GM23338 (cell line): ENCODE measurements around the gene KDM4B. TPM values are rescaled to one million over a fixed set of nuclear protein-coding genes. Genes with fewer than 3 reads are reported as not detected.

ENCODE experiments used
- ATAC-seq: fragments of 200-7000 bp; cut with Tn5 transposase; 3 replicates; pipeline ENCODE4 v1.9.1; 2020
- DNase-seq: peaks from one replicate; pipeline ENCODE4 v3.0.0-alpha.2; 2015; ENCODE audit warnings: low spot score
- H2AFZ ChIP-seq: fragments of 200-600 bp; sonication (generic); 2 replicates; pipeline ENCODE4 v1.8.0; 2016; ENCODE audit warnings: antibody characterized with exemption, mild to moderate bottlenecking, moderate library complexity
- H3F3A ChIP-seq: fragments of 200-600 bp; sonication (generic); replicated peaks from 2 replicates; pipeline ENCODE4 v1.8.0; 2017; ENCODE audit warnings: antibody characterized with exemption, mixed run types, low read depth
- H3K27ac ChIP-seq: fragments of 200-600 bp; sonication (generic); 2 replicates; pipeline ENCODE4 v1.6.1; 2016; ENCODE audit warnings: low read depth
- H3K27me3 ChIP-seq: fragments of 200-600 bp; sonication (generic); 2 replicates; pipeline ENCODE4 v1.8.0; 2016; ENCODE audit warnings: mild to moderate bottlenecking, mixed run types, moderate library complexity; ENCODE audit not compliant: insufficient read depth
- H3K36me3 ChIP-seq: fragments of 200-600 bp; sonication (generic); 2 replicates; pipeline ENCODE4 v1.8.0; 2016; ENCODE audit warnings: mild to moderate bottlenecking; ENCODE audit not compliant: insufficient read depth
- H3K4me1 ChIP-seq: fragments of 200-600 bp; sonication (generic); 2 replicates; pipeline ENCODE4 v1.8.0; 2016; ENCODE audit warnings: mild to moderate bottlenecking, moderate library complexity; ENCODE audit not compliant: insufficient read depth
- H3K4me2 ChIP-seq: fragments of 200-600 bp; sonication (generic); 2 replicates; pipeline ENCODE4 v1.7.1; 2017; ENCODE audit warnings: mixed run types
- H3K4me3 ChIP-seq: fragments of 200-600 bp; sonication (generic); 2 replicates; pipeline ENCODE4 v1.6.1; 2016; ENCODE audit warnings: mixed run types
- H3K79me2 ChIP-seq: fragments of 200-600 bp; sonication (generic); replicated peaks from 2 replicates; pipeline ENCODE4 v1.8.0; 2017; ENCODE audit warnings: mild to moderate bottlenecking; ENCODE audit not compliant: insufficient read depth
- H3K9me2 ChIP-seq: fragments of 200-600 bp; sonication (generic); 2 replicates; pipeline ENCODE4 v1.8.0; 2017; ENCODE audit not compliant: insufficient read depth
- H4K20me1 ChIP-seq: fragments of 200-600 bp; sonication (generic); replicated peaks from 2 replicates; pipeline ENCODE4 v1.8.0; 2017; ENCODE audit warnings: mild to moderate bottlenecking; ENCODE audit not compliant: insufficient read depth
- H3K27ac Mint-ChIP-seq: 2 replicates; pipeline ENCODE4 v1.8.0; 2020; ENCODE audit warnings: inconsistent platforms, mild to moderate bottlenecking, moderate library complexity, mixed read lengths
- H3K27me3 Mint-ChIP-seq: 3 replicates; pipeline ENCODE4 v1.8.0; 2022; ENCODE audit warnings: low read depth, mild to moderate bottlenecking, moderate library complexity, mixed read lengths, inconsistent platforms; ENCODE audit not compliant: insufficient read depth, poor library complexity
- H3K36me3 Mint-ChIP-seq: 3 replicates; pipeline ENCODE4 v1.8.0; 2021; ENCODE audit warnings: low read depth, mild to moderate bottlenecking, inconsistent platforms, moderate library complexity, mixed read lengths
- H3K4me1 Mint-ChIP-seq: 3 replicates; pipeline ENCODE4 v1.8.0; 2020; ENCODE audit warnings: mild to moderate bottlenecking, inconsistent platforms, mixed read lengths
- H3K4me3 Mint-ChIP-seq: 3 replicates; pipeline ENCODE4 v1.8.0; 2021; ENCODE audit warnings: moderate library complexity, mild to moderate bottlenecking, inconsistent platforms, mixed read lengths
- H3K9me3 Mint-ChIP-seq: 3 replicates; pipeline ENCODE4 v1.8.0; 2020; ENCODE audit warnings: moderate library complexity, mild to moderate bottlenecking, inconsistent platforms, mixed read lengths
- CREB1 ChIP-seq: fragments of 250-450 bp; sonication (Bioruptor Pico); IDR thresholded peaks from 2 replicates; pipeline ENCODE4 v1.5.0; 2020; ENCODE audit warnings: low read depth, mild to moderate bottlenecking, moderate library complexity
- EZH2 ChIP-seq: fragments of 200-600 bp; sonication (generic); IDR thresholded peaks from one replicate; pipeline ENCODE4 v1.8.0; 2017; ENCODE audit warnings: antibody characterized with exemption, mild to moderate bottlenecking, low read depth; ENCODE audit not compliant: unreplicated experiment
- EZH2phosphoT487 ChIP-seq: fragments of 200-600 bp; sonication (generic); IDR thresholded peaks from one replicate; pipeline ENCODE4 v1.8.1; 2018; ENCODE audit warnings: antibody characterized with exemption; ENCODE audit not compliant: unreplicated experiment
- JUNB ChIP-seq: IDR thresholded peaks from one replicate; pipeline ENCODE4 v1.6.1; 2016; ENCODE audit warnings: antibody characterized with exemption; ENCODE audit not compliant: unreplicated experiment
- NANOG ChIP-seq: IDR thresholded peaks from 2 replicates; pipeline ENCODE4 v1.6.1; 2016; ENCODE audit warnings: antibody characterized with exemption, borderline replicate concordance
- POLR2AphosphoS5 ChIP-seq: IDR thresholded peaks from 2 replicates; pipeline ENCODE4 v1.6.1; 2016; ENCODE audit warnings: antibody characterized with exemption, low read depth
- STAT1 ChIP-seq: IDR thresholded peaks from one replicate; pipeline ENCODE4 v1.6.1; 2016; ENCODE audit warnings: antibody characterized with exemption; ENCODE audit not compliant: unreplicated experiment
- ZNF114 ChIP-seq: fragments of 250-450 bp; sonication (Bioruptor Pico); IDR thresholded peaks from 2 replicates; pipeline ENCODE4 v1.5.0; 2020; ENCODE audit warnings: mild to moderate bottlenecking, moderate library complexity
- ZNF331 ChIP-seq: fragments of 250-450 bp; sonication (Bioruptor Pico); IDR thresholded peaks from 2 replicates; pipeline ENCODE4 v1.5.0; 2020; ENCODE audit warnings: low read depth, mild to moderate bottlenecking, moderate library complexity
- polyA plus RNA-seq: library from polyadenylated mRNA; unstranded; fragments of >200 nt; fragmentation: Nextera tagmentation; extraction: Ambion mirVana; gene quantifications from 2 replicates; pipeline ENCODE4 v1.2.1, GENCODE V29; 2016
- total RNA-seq: library from RNA; depleted of rRNA; stranded (reverse); fragments of >200 nt; shearing (Covaris generic); gene quantifications from 2 replicates; pipeline ENCODE4 v1.2.3, GENCODE V29; 2014
- TF ChIP-seq, protein P1 (sequence below): IDR thresholded peaks from one replicate; pipeline ENCODE4 v1.6.1; 2018; ENCODE audit warnings: antibody characterized with exemption; ENCODE audit not compliant: unreplicated experiment
- TF ChIP-seq, protein P2 (sequence below): fragments of 250-450 bp; sonication (Bioruptor Pico); IDR thresholded peaks from 2 replicates; pipeline ENCODE4 v1.5.0; 2020; ENCODE audit warnings: mild to moderate bottlenecking, moderate library complexity
- TF ChIP-seq, protein P3 (sequence below), 2 experiments: fragments of 200-600 bp in 1 of 2; sonication (generic) in 1 of 2; conservative IDR thresholded peaks; 2 replicates each; pipeline versions ENCODE4 v1.5.1 to v1.6.1; 2016 to 2017; ENCODE audit warnings: antibody characterized with exemption in 2 of 2, low read depth in 2 of 2, mild to moderate bottlenecking in 2 of 2, moderate library complexity in 1 of 2
- TF ChIP-seq, protein P4 (sequence below): IDR thresholded peaks from 2 replicates; pipeline ENCODE4 v1.6.1; 2016; ENCODE audit warnings: antibody characterized with exemption

The KDM4B gene
- total and polyA plus RNA-seq, 2 experiments from 2014 or later, result 9.1 to 27.6 TPM

- Mint-ChIP-seq H3K27me3 (peaks cover 9% of the 10 kb centered on the region), H3K9me3 (no peaks in the 10 kb centered on the region), H3K4me3 (no peak overlapping the region), H3K4me1 (no peaks in the 10 kb centered on the region; the same call in 1 of the 3 replicates), H3K36me3 (0 out of 3 replicates have a peak, but pooled peaks cover 2% of the 10 kb centered on the region), H3K27ac (no peak overlapping the region)
- Histone ChIP-seq H3K36me3 (no peaks in the 10 kb centered on the region), H3K79me2 (peaks cover 17% of the 10 kb centered on the region; the same call in 1 of the 2 replicates), H3K9me2 (no peaks in the 10 kb centered on the region), H3K4me2 (no peak overlapping the region), H2AFZ (no peak overlapping the region), H3K4me3 (no peak overlapping the region), H3F3A (no peaks in the 10 kb centered on the region), H3K27ac (no peak overlapping the region), H3K27me3 (no peaks in the 10 kb centered on the region), H3K4me1 (no peaks in the 10 kb centered on the region), H4K20me1 (no peaks in the 10 kb centered on the region)
- TF ChIP-seq EZH2phosphoT487, result no peak
- no peak for TF ChIP-seq JUNB
- TF ChIP-seq, protein P1, sequence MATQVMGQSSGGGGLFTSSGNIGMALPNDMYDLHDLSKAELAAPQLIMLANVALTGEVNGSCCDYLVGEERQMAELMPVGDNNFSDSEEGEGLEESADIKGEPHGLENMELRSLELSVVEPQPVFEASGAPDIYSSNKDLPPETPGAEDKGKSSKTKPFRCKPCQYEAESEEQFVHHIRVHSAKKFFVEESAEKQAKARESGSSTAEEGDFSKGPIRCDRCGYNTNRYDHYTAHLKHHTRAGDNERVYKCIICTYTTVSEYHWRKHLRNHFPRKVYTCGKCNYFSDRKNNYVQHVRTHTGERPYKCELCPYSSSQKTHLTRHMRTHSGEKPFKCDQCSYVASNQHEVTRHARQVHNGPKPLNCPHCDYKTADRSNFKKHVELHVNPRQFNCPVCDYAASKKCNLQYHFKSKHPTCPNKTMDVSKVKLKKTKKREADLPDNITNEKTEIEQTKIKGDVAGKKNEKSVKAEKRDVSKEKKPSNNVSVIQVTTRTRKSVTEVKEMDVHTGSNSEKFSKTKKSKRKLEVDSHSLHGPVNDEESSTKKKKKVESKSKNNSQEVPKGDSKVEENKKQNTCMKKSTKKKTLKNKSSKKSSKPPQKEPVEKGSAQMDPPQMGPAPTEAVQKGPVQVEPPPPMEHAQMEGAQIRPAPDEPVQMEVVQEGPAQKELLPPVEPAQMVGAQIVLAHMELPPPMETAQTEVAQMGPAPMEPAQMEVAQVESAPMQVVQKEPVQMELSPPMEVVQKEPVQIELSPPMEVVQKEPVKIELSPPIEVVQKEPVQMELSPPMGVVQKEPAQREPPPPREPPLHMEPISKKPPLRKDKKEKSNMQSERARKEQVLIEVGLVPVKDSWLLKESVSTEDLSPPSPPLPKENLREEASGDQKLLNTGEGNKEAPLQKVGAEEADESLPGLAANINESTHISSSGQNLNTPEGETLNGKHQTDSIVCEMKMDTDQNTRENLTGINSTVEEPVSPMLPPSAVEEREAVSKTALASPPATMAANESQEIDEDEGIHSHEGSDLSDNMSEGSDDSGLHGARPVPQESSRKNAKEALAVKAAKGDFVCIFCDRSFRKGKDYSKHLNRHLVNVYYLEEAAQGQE, result no peak
- TF ChIP-seq ZNF114 (CRISPR knock-in tag), result no peak
- no peak for TF ChIP-seq EZH2
- TF ChIP-seq STAT1, result no peak
- TF ChIP-seq, protein P2, sequence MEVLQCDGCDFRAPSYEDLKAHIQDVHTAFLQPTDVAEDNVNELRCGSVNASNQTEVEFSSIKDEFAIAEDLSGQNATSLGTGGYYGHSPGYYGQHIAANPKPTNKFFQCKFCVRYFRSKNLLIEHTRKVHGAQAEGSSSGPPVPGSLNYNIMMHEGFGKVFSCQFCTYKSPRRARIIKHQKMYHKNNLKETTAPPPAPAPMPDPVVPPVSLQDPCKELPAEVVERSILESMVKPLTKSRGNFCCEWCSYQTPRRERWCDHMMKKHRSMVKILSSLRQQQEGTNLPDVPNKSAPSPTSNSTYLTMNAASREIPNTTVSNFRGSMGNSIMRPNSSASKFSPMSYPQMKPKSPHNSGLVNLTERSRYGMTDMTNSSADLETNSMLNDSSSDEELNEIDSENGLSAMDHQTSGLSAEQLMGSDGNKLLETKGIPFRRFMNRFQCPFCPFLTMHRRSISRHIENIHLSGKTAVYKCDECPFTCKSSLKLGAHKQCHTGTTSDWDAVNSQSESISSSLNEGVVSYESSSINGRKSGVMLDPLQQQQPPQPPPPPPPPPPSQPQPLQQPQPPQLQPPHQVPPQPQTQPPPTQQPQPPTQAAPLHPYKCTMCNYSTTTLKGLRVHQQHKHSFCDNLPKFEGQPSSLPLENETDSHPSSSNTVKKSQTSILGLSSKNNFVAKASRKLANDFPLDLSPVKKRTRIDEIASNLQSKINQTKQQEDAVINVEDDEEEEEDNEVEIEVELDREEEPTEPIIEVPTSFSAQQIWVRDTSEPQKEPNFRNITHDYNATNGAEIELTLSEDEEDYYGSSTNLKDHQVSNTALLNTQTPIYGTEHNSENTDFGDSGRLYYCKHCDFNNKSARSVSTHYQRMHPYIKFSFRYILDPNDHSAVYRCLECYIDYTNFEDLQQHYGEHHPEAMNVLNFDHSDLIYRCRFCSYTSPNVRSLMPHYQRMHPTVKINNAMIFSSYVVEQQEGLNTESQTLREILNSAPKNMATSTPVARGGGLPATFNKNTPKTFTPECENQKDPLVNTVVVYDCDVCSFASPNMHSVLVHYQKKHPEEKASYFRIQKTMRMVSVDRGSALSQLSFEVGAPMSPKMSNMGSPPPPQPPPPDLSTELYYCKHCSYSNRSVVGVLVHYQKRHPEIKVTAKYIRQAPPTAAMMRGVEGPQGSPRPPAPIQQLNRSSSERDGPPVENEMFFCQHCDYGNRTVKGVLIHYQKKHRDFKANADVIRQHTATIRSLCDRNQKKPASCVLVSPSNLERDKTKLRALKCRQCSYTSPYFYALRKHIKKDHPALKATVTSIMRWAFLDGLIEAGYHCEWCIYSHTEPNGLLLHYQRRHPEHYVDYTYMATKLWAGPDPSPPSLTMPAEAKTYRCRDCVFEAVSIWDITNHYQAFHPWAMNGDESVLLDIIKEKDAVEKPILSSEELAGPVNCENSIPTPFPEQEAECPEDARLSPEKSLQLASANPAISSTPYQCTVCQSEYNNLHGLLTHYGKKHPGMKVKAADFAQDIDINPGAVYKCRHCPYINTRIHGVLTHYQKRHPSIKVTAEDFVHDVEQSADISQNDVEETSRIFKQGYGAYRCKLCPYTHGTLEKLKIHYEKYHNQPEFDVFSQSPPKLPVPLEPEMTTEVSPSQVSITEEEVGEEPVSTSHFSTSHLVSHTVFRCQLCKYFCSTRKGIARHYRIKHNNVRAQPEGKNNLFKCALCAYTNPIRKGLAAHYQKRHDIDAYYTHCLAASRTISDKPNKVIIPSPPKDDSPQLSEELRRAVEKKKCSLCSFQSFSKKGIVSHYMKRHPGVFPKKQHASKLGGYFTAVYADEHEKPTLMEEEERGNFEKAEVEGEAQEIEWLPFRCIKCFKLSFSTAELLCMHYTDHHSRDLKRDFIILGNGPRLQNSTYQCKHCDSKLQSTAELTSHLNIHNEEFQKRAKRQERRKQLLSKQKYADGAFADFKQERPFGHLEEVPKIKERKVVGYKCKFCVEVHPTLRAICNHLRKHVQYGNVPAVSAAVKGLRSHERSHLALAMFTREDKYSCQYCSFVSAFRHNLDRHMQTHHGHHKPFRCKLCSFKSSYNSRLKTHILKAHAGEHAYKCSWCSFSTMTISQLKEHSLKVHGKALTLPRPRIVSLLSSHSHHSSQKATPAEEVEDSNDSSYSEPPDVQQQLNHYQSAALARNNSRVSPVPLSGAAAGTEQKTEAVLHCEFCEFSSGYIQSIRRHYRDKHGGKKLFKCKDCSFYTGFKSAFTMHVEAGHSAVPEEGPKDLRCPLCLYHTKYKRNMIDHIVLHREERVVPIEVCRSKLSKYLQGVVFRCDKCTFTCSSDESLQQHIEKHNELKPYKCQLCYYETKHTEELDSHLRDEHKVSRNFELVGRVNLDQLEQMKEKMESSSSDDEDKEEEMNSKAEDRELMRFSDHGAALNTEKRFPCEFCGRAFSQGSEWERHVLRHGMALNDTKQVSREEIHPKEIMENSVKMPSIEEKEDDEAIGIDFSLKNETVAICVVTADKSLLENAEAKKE (CRISPR knock-in tag), result no peak
- TF ChIP-seq, protein P3, sequence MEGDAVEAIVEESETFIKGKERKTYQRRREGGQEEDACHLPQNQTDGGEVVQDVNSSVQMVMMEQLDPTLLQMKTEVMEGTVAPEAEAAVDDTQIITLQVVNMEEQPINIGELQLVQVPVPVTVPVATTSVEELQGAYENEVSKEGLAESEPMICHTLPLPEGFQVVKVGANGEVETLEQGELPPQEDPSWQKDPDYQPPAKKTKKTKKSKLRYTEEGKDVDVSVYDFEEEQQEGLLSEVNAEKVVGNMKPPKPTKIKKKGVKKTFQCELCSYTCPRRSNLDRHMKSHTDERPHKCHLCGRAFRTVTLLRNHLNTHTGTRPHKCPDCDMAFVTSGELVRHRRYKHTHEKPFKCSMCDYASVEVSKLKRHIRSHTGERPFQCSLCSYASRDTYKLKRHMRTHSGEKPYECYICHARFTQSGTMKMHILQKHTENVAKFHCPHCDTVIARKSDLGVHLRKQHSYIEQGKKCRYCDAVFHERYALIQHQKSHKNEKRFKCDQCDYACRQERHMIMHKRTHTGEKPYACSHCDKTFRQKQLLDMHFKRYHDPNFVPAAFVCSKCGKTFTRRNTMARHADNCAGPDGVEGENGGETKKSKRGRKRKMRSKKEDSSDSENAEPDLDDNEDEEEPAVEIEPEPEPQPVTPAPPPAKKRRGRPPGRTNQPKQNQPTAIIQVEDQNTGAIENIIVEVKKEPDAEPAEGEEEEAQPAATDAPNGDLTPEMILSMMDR (conservative IDR thresholded peaks at IDR 0.05; ENCODE audit: low read depth in 2 of 2), result no peak
- no peak for TF ChIP-seq POLR2AphosphoS5
- TF ChIP-seq, protein P4, sequence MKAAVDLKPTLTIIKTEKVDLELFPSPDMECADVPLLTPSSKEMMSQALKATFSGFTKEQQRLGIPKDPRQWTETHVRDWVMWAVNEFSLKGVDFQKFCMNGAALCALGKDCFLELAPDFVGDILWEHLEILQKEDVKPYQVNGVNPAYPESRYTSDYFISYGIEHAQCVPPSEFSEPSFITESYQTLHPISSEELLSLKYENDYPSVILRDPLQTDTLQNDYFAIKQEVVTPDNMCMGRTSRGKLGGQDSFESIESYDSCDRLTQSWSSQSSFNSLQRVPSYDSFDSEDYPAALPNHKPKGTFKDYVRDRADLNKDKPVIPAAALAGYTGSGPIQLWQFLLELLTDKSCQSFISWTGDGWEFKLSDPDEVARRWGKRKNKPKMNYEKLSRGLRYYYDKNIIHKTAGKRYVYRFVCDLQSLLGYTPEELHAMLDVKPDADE, result no peak
- no peak for TF ChIP-seq ZNF331 (CRISPR knock-in tag)
- TF ChIP-seq CREB1 (CRISPR knock-in tag), result no peak
- TF ChIP-seq NANOG, result no peak
- DNase-seq, result no peak
- no peak for ATAC-seq
Measured at GRCh38 chr19:5028229-5028886, 59.4 kb downstream of the KDM4B start.
